Activated CD8-positive, alpha-beta memory T cell treated with anti-CD3 and anti-CD28 coated beads, Interleukin-2, amount 10 ng/mL, durations not matched to agents 7 days and 5 days (primary cell): ENCODE data around the gene RIPPLY1. TPM values are rescaled to one million over a fixed set of nuclear protein-coding genes. Genes with fewer than 3 reads are reported as not detected.

Experiments
- ATAC-seq: fragments of 150-1000 bp; cut with Tn5 transposase; one replicate; pipeline ENCODE4 v1.10.0; 2021; ENCODE audit warnings: moderate library complexity
- CTCF ChIA-PET: fragments of 350-600 bp; sonication (Branson Sonifier 250); formaldehyde crosslinking; loops from one replicate; lab custom pipeline; 2021; ENCODE audit warnings: antibody characterized with exemption; lab: Charles Lee
- DNase-seq: peaks from one replicate; pipeline ENCODE4 v3.0.0-alpha.2; 2020
- H3K27ac Mint-ChIP-seq: one replicate; pipeline ENCODE4 v1.8.0; 2021; ENCODE audit warnings: mild to moderate bottlenecking, mixed read lengths
- H3K27me3 Mint-ChIP-seq: one replicate; pipeline ENCODE4 v1.8.0; 2021; ENCODE audit warnings: mixed read lengths
- H3K36me3 Mint-ChIP-seq: one replicate; pipeline ENCODE4 v1.8.0; 2021; ENCODE audit warnings: mild to moderate bottlenecking, mixed read lengths
- H3K4me1 Mint-ChIP-seq: one replicate; pipeline ENCODE4 v1.8.0; 2021; ENCODE audit warnings: mixed read lengths
- H3K4me3 Mint-ChIP-seq: one replicate; pipeline ENCODE4 v1.8.0; 2021; ENCODE audit warnings: mild to moderate bottlenecking, moderate library complexity, mixed read lengths
- H3K9me3 Mint-ChIP-seq: one replicate; pipeline ENCODE4 v1.8.0; 2022; ENCODE audit warnings: low read depth, mixed read lengths
- total RNA-seq, 2 experiments: library from RNA; stranded (reverse); gene quantifications; one replicate each; pipeline ENCODE4 v1.2.3, GENCODE V29; 2021

Gene RIPPLY1
- total RNA-seq, 2 experiments from 2014 or later, result not detected

DNA sequence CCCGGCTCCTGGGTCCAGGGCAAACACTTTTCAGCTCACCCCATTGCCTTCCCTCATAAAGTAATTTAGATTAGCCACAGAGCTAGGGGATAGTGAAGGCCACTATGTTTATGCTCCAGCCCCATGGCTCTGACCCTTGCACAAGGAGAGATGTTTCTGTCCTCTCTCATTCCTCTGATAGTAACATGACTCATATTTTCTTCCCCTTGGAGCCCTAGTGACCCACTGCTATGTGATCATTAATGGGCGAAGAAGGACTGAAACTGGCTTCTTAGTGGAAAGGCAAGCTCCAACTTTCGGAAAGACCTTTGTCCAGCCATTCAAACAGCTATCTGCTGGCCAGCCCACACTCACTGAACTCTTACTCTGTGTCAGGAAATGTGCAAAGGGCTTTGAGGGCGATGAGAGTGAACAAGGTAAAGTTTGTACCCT is 29.4 kb upstream of the RIPPLY1 start:
- no peak overlapping the region for H3K4me3 Mint-ChIP-seq
- H3K4me1 Mint-ChIP-seq, result no peaks in the 10 kb centered on the region
- no peak overlapping the region for H3K27ac Mint-ChIP-seq
- DNase-seq, result no peak
- ATAC-seq, result no peak
- no peaks in the 10 kb centered on the region for H3K9me3 Mint-ChIP-seq
- CTCF ChIA-PET, result no interaction called here
- no peaks in the 10 kb centered on the region for H3K27me3 Mint-ChIP-seq
- H3K36me3 Mint-ChIP-seq, result no peaks in the 10 kb centered on the region

DNA sequence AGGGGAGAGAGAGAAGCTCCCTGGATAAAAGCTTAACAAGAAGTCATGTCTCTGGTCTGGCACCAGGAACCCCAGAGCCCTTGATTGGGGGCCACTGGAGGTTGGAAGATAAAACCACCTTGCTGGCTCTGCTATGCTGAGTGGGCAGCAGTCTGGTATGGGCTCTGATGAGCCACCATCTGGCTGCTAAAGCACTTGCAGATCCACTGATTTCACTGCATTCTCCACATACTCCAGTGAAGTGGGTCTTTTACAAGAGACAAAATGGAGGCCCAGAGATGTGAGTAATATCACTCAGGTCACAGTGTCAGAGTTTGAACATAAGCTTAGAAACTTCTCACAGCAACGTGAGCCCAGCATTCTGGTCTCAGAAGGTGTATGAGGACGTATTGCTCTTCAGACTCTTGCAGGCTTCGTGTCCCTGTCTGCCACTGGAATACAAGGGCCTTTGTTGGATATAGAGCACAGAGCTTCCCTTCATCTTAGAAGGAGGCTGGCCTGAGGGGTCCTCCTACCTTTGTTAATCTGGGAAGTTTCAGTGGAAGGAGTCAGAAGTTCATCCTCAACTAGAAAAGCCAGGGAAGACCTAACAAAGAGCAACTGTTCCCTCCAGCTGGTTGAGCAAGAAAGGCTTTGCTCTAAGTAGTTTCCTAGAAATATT is 28.8 kb upstream of the RIPPLY1 start:
- ATAC-seq (no peak), DNase-seq (no peak)
- H3K4me1 Mint-ChIP-seq, result no peaks in the 10 kb centered on the region
- H3K9me3 Mint-ChIP-seq, result no peaks in the 10 kb centered on the region
- no peak overlapping the region for H3K4me3 Mint-ChIP-seq
- no peak overlapping the region for H3K27ac Mint-ChIP-seq
- no peaks in the 10 kb centered on the region for H3K36me3 Mint-ChIP-seq
- CTCF ChIA-PET, result no interaction called here
- no peaks in the 10 kb centered on the region for H3K27me3 Mint-ChIP-seq

DNA sequence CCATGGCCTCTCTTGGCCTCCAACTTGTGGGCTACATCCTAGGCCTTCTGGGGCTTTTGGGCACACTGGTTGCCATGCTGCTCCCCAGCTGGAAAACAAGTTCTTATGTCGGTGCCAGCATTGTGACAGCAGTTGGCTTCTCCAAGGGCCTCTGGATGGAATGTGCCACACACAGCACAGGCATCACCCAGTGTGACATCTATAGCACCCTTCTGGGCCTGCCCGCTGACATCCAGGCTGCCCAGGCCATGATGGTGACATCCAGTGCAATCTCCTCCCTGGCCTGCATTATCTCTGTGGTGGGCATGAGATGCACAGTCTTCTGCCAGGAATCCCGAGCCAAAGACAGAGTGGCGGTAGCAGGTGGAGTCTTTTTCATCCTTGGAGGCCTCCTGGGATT is 25.1 kb upstream of the RIPPLY1 start:
- CTCF ChIA-PET, result no interaction called here
- Mint-ChIP-seq H3K27me3 (no peaks in the 10 kb centered on the region), H3K36me3 (no peaks in the 10 kb centered on the region), H3K4me3 (no peak overlapping the region), H3K27ac (no peak overlapping the region), H3K9me3 (no peaks in the 10 kb centered on the region), H3K4me1 (no peaks in the 10 kb centered on the region)
- no peak for DNase-seq
- ATAC-seq, result no peak

DNA sequence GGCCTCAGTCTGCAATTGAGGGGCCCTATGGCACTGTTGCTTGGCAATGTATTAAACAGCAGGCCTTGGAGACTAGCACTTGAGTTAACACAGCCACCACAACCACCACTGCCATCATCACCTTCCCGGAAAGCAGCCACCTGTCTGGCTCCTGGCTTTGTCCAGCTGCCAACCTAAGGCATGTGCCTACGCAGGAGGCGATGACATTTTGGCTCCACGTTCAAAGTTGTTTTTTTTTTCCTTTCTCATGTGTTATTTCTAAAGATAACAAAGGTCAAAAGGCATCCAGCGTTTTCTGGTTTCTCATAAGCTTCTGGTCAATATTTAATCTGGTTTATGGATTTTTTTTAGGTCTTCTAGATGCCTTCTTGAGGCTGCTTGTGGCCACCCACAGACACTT is 24.6 kb upstream of the RIPPLY1 start:
- H3K4me1 Mint-ChIP-seq, result no peaks in the 10 kb centered on the region
- H3K27ac Mint-ChIP-seq, result no peak overlapping the region
- no peak overlapping the region for H3K4me3 Mint-ChIP-seq
- ATAC-seq (no peak), DNase-seq (no peak)
- no peaks in the 10 kb centered on the region for H3K9me3 Mint-ChIP-seq
- CTCF ChIA-PET, result no interaction called here
- H3K27me3 Mint-ChIP-seq, result no peaks in the 10 kb centered on the region
- no peaks in the 10 kb centered on the region for H3K36me3 Mint-ChIP-seq

DNA sequence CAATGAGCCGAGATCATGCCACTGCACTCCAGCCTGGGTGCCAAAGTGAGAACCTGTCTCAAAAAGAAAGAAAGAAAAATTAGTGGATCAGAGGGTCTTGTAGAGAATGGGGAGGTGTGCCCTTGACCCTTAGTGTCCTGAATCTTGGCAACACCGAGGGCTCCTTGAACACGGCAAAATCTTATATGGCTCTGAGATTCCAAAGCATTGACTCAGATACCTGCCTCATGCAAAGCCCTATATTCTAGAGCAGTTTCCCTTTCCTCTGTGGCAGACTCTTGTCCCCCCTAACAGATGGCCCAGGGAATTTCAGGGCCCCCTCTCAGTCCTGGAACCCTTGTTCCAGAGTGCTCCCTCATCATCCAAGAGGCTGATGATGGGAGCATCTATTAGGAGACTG is 23.9 kb upstream of the RIPPLY1 start:
- DNase-seq (no peak), ATAC-seq (no peak)
- Mint-ChIP-seq H3K4me1 (no peaks in the 10 kb centered on the region), H3K36me3 (no peaks in the 10 kb centered on the region), H3K9me3 (no peaks in the 10 kb centered on the region), H3K27ac (no peak overlapping the region), H3K4me3 (no peak overlapping the region), H3K27me3 (no peaks in the 10 kb centered on the region)
- CTCF ChIA-PET, result no interaction called here

DNA sequence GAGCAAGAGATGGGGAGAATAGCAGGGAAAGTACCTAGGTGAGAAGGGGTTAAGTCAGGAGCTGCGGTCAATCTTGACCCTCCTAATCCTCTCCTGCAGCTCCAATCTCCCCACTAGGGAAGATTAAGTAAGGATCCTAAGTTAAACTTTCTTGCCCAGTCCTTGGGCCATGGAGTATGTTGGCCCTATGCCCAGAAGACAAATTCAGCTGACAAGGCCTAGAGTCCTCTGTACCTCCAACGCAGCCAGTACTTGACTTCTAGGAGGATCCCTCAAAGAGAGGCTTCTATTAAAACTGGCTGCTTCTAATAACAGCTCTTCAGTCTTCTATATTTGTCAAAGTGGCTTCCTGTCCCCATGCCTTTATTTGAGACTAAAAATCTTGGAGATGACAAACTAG is 18.5 kb upstream of the RIPPLY1 start:
- H3K27me3 Mint-ChIP-seq, result no peaks in the 10 kb centered on the region
- no peaks in the 10 kb centered on the region for H3K9me3 Mint-ChIP-seq
- peaks cover 6% of the 10 kb centered on the region for H3K4me1 Mint-ChIP-seq
- CTCF ChIA-PET, result no interaction called here
- DNase-seq (no peak), ATAC-seq (no peak)
- H3K27ac Mint-ChIP-seq, result no peak overlapping the region
- no peak overlapping the region for H3K4me3 Mint-ChIP-seq
- no peaks in the 10 kb centered on the region for H3K36me3 Mint-ChIP-seq

DNA sequence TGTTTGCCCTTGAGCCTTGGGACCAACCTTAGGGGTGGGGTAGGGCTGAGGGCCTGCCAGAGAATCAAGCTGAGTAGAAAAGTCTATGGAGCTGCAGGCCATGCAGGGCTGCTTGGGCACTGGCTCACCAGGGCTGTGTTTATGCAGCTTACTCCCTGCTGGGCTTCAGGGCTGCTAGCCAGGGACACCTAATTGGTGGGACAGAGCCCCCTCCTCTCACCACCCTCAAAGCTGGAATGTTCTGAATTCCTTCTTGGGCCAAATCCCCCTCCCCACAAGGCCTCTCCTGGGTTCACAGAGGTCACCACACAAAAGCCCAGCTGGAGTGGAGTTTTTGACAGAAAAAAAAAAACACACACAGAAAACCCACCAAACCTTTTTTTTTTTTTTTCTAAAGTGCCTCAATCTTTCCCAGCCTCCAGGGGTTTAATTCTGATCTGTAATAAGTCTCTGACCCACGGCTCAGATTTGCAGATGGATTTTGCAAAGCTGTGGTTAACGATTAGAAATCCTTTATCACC is 16.9 kb upstream of the RIPPLY1 start, which contains the start of gene CLDN2:
TSS of gene CLDN2 (plus strand) at position 471 of the 521 bp plus-strand sequence. CDS start 7,827 bp downstream, outside the sequence.
- CTCF ChIA-PET, result no interaction called here
- Mint-ChIP-seq H3K9me3 (no peaks in the 10 kb centered on the region), H3K27me3 (peaks cover 7% of the 10 kb centered on the region), H3K4me1 (peaks cover 6% of the 10 kb centered on the region), H3K4me3 (no peak within 1 kb of the TSS), H3K36me3 (no peaks in the 10 kb centered on the region), H3K27ac (no peak within 1 kb of the TSS)
- DNase-seq, result no peak
- no peak for ATAC-seq

DNA sequence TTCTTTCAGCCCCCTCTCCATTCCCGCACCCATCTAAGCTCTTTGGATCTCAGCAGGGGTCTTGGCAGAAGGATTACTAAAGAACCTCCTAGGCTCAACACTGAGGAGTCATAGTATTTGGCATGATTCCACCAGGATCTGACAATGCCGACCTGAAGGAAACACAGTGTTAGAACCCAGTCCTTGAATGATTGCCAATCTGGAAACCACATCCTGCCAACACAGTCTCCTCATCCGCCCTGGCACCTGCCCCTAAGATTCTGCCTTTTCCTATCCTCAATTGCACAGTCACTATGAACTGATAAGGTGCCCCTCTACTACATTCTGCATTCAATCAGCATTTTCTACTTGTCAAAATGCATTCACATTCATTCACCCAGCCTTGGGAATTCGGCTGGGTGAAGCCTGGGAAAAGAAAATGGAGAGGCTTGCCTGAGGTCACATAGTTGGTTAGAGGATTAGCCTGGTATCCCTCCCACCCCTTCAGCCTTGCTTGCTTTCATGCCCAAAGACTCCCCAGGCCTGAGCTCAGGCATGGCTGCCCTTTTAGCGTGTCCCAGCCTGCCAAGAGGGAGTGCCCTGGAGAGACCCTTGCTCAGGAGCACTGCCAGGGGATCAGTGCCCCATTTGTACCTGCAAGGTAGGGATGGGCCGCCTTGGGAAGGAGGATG is 14.8 kb upstream of the RIPPLY1 start:
- CTCF ChIA-PET, result no interaction called here
- peaks cover 6% of the 10 kb centered on the region for H3K4me1 Mint-ChIP-seq
- H3K27me3 Mint-ChIP-seq, result peaks cover 7% of the 10 kb centered on the region
- no peaks in the 10 kb centered on the region for H3K9me3 Mint-ChIP-seq
- ATAC-seq (no peak), DNase-seq (no peak)
- no peaks in the 10 kb centered on the region for H3K36me3 Mint-ChIP-seq
- no peak overlapping the region for H3K27ac Mint-ChIP-seq
- no peak overlapping the region for H3K4me3 Mint-ChIP-seq

DNA sequence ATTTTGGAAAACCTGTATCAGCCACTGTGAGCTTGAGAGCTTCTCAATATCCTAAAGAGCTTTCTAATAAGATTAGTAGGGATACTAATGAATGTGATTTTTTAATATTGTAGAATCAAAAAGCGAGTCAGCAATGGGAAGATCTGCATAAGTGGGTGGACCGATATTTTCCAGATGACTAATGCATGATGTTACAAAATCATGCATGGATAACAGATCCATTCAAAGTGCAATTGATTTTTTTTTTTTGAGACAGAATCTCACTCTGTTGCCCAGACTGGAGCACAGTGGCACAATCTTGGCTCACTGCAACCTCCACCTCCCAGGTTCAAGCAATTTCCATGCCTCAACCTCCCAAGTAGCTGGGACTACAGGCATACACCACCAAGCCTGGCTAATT is 9.7 kb upstream of the RIPPLY1 start:
- CTCF ChIA-PET, result no interaction called here
- no peak for ATAC-seq

DNA sequence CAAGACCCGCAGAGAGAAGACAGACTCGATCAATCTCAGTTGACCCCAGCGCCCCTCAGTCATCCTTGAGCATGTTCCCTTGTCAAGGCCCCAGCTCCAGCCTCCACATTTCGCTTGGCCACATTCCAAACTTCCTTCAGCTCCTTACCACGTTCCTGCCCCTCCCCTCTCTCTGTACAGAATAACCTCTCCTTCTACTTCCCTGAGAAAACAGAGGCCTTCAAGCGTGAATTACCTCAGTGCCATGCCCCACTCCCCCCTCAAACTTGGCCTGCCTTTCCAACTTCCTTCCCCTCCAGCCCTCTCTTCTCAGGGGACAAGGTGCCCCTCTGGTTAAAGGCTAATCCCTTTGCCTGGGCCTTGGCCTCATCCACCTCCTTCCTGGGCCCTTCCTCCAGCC is 3.2 kb upstream of the RIPPLY1 start:
- Mint-ChIP-seq H3K27ac (no peak overlapping the region), H3K27me3 (no peaks in the 10 kb centered on the region), H3K9me3 (no peaks in the 10 kb centered on the region), H3K4me1 (no peaks in the 10 kb centered on the region), H3K36me3 (no peaks in the 10 kb centered on the region), H3K4me3 (no peak overlapping the region)
- CTCF ChIA-PET, result no interaction called here
- no peak for ATAC-seq
- DNase-seq, result no peak

More for the DNA sequence above, 9.7 kb upstream of the RIPPLY1 start:
- peaks cover 7% of the 10 kb centered on the region for H3K27me3 Mint-ChIP-seq
- no peak for DNase-seq
- no peak overlapping the region for H3K27ac Mint-ChIP-seq
- H3K9me3 Mint-ChIP-seq, result no peaks in the 10 kb centered on the region
- peaks cover 5% of the 10 kb centered on the region for H3K4me1 Mint-ChIP-seq
- H3K4me3 Mint-ChIP-seq, result no peak overlapping the region
- no peaks in the 10 kb centered on the region for H3K36me3 Mint-ChIP-seq

DNA sequence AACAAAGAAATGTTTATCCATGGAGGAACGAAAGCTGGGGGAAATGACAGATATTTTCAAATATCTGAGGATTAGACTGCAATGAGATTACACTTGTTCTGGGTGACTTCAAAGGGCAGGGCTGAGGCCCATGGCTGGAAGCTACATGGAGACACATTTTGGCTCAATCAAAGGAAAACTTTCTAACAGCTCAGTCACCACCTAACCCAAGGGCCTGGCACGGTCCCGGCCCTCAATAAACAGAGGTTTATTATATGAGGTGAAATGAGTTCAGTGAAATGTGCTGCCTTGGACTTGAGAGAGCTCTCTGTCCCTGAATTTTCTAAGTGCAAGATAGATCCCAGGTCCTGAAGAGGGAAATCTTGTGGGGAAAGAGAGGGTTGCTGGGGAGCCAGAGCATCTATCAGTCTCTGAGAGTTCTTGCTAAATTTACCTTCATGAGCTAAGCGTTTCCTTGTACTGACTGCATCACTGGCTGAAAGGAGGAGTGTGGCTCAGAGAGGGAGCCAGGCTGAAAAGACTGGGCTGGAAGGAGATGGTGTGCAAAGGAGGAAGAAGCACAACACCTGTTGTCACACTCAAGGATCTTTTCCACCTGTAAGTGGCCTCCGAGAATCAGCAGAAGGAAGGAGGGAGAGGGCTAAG is 2.0 kb upstream of the RIPPLY1 start:
- H3K4me1 Mint-ChIP-seq, result no peaks in the 10 kb centered on the region
- H3K36me3 Mint-ChIP-seq, result no peaks in the 10 kb centered on the region
- H3K27me3 Mint-ChIP-seq, result no peaks in the 10 kb centered on the region
- H3K4me3 Mint-ChIP-seq, result no peak overlapping the region
- ATAC-seq, result no peak
- H3K9me3 Mint-ChIP-seq, result no peaks in the 10 kb centered on the region
- DNase-seq, result no peak
- CTCF ChIA-PET, result interaction anchor here (1.0 kb wide), 1 partner anchor 11 kb away, joined by 3 read pairs; no protein-coding TSS in a partner anchor
- H3K27ac Mint-ChIP-seq, result no peak overlapping the region

DNA sequence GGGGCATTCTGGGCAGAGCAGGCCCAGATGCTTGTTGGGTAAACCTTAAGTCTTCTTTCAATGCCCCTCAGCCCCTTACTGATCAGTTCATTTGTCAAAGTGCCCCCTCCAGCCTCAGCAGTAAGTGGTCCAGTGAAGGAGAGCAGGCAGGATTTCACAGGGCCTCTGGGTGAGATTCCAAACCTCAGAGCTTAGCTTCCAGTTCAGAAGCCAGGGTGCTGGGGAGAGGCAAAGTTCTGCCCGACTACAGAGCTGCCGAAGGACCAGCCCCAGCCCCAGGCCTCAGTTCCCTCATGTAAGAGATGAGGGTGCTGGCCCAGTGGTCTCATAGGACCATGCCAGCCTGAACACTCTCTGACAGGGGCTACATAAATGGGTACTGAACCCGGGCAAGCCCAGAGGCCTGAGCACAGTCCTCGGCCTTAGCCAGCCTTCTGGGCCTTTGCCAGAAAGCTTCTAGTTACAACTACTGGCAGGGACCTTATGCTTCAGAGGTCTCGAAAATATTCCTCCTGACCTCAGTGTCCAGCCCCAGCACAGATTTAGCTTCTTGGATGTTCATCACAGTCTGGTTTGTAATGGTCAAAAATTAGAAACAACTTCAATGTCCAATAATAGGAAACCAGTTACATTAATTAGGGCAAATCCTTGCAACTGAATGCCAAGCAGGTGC is 851 bp upstream of the RIPPLY1 start:
- ATAC-seq (no peak), DNase-seq (no peak)
- CTCF ChIA-PET, result interaction anchor here (2.0 kb wide), 1 partner anchor 10 kb away, joined by 6 read pairs; no protein-coding TSS in a partner anchor
- Mint-ChIP-seq H3K9me3 (no peaks in the 10 kb centered on the region), H3K4me1 (no peaks in the 10 kb centered on the region), H3K27me3 (no peaks in the 10 kb centered on the region), H3K27ac (no peak overlapping the region), H3K36me3 (no peaks in the 10 kb centered on the region), H3K4me3 (no peak overlapping the region)

DNA sequence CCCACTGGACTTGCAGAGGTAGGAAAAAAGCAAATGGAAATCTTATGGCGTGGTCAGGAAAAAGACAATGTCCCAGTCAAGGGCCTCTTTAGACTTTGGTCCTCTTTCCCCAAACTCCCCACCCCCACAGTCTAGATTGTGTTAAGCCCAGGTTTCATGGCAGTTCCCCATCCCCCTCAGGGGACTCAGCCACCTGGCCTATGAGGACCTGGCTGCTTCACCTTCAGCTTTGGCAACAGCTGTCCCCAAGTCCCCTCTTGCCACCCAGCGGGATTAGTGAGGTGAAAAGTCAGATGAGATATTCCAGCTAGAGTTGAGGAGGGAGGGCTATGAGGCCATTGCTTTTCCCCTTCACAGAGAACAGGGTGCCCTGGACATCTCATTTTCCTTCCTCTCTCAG is 457 bp downstream of the RIPPLY1 start:
- H3K4me1 Mint-ChIP-seq, result no peaks in the 10 kb centered on the region
- DNase-seq, result no peak
- no peaks in the 10 kb centered on the region for H3K27me3 Mint-ChIP-seq
- no peaks in the 10 kb centered on the region for H3K9me3 Mint-ChIP-seq
- H3K36me3 Mint-ChIP-seq, result no peaks in the 10 kb centered on the region
- CTCF ChIA-PET, result interaction anchor here (2.0 kb wide), 1 partner anchor 9 kb away, joined by 6 read pairs; no protein-coding TSS in a partner anchor
- ATAC-seq, result no peak
- H3K4me3 Mint-ChIP-seq, result no peak overlapping the region
- H3K27ac Mint-ChIP-seq, result no peak overlapping the region
